Sciatic nerve (tissue), 2 donors: ENCODE data around the gene FTCD. TPM values are rescaled to one million over a fixed set of nuclear protein-coding genes. Genes with fewer than 3 reads are reported as not detected.
"Not testable (repeated sequence)": the region's sequence is repeated elsewhere in the genome, so short reads cannot be mapped to it uniquely, and the experiment has no call there.

Source experiments
- ATAC-seq: fragments of 200-7000 bp; cut with Tn5 transposase; one replicate; pipeline ENCODE4 v1.9.1; 2020; ENCODE audit warnings: mild to moderate bottlenecking, moderate library complexity
- DNase-seq: peaks from one replicate; pipeline ENCODE4 v3.0.0-alpha.2; 2020; ENCODE audit warnings: low spot score
- intact Hi-C: fragments of 100-400 bp; cut with DNase I; formaldehyde crosslinking; loops from one replicate; pipeline ENCODE4 v1.14.2; 2022
- total RNA-seq: library from RNA; stranded (reverse); fragmentation: NEBNext Ultra II Directional; extraction: Animal tissue kit (Norgen Biotek cat#: 25700); gene quantifications from one replicate; pipeline ENCODE4 v1.2.1, GENCODE V29; 2021
- donor health status: DM: no; HTN: no; CAD: no.
- donor health status: DM: no; HTN: no; CAD: no.

The FTCD gene
- total RNA-seq, 1 donor from 2014 or later: 2.9 TPM

- DNase-seq (peak; percentile 50), ATAC-seq (no peak)
- intact Hi-C loops: no loop called here
Measured at GRCh38 chr21:46157987-46158451, 2.6 kb upstream of the FTCD start.

GRCh38 chr21:46157396-46157986 is 2.1 kb upstream of the FTCD start:
- ATAC-seq (no peak), DNase-seq (no peak)
- intact Hi-C loops: no loop called here

GRCh38 chr21:46156678-46157077 is 1.3 kb upstream of the FTCD start:
- DNase-seq: no peak
- ATAC-seq: no peak
- intact Hi-C loops: no loop called here

GRCh38 chr21:46156378-46156645 is 933 bp upstream of the FTCD start:
- intact Hi-C loops: no loop called here
- ATAC-seq: no peak
- no peak for DNase-seq

- DNase-seq (peak; percentile 56), ATAC-seq (no peak)
- intact Hi-C loops: no loop called here
Measured at GRCh38 chr21:46154955-46155513, 345 bp downstream of the FTCD start.

DNA sequence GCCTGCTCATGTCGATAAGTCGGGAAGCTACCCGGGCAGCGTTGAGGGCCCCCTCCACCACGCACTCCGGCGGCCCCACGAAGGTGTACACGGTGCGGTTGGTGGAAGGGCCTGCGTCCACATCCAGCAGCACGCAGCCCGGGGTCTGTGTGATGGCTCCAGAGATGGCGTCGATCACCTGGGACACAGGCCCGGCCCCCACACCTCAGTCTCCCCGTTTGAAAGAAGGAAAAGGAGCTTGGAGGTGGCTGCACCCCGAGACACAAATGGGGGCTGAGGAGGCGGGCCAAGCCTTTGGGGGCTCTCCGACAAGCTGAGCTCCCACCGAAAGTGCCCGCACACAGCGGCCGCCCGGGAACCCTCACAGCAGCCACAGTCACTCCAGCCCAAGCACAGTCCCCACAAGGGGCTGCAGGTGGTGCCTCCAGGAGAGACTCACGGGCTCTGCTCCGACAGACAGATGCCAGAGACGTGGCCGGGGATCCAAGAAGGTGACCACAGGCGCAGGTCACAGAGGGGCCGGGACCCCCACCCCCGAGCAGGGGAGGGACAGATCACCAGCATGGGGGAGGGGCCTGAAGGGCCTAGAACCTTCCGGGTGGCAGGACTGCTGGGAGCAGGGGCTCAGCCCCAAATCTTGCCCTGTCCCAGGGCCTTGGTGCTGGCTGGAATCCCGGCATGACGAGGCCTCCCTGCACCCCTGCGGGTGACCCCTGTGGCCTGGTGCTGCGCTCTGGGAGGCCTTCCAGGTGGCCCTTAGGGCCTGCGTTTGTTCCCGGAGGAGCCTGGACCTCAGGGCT is 1.0 kb downstream of the FTCD start:
- ATAC-seq (no peak), DNase-seq (peak; percentile 53)
- intact Hi-C loops: no loop called here

DNA sequence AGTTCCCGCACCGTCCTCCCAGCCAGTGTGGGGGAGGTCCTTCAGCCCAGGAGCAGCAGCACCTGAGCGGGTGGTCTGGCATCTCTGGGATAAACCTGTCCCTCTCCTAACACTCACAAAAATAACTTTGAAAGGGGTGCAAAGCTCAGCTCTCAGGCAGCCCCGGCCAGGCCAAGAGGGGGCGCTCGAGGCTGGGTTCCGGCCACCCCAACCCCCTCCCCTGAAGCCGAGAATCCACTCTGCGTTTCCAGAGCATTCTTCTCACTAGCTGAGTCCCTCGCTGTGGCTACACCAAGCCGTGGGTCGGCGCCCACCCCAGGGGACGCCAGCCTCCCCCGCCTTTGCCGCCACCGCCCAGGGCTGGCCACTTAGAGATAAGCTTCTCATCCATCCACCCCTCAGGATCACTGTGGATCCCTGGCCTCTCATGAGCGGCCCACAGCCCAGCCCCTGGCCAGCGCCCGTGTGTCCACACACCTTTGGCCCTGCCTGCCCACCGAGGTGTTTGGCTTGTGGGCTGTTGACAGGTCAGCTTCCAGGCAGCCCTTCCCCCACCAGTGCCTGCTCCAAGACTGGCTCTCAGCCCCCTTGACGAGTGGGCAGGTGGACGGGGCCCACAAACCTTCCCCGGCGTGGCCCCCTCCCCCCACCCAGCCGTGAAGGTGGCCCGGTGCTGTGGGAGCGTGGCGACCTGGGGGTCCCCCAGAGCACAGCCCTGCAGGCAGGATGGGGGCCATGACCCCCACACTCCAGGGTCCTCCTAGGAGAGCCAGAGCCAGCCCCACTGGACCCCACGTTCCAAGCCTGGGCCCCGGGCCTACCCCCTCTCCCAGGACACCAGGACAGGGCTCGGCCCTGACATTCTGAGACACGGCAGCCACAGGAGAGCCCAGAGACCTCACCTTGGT is 1.9 kb downstream of the FTCD start:
- intact Hi-C loops: no loop called here
- peak; percentile 49 for ATAC-seq

GRCh38 chr21:46152927-46153246 is 2.5 kb downstream of the FTCD start:
- peak; percentile 3 for ATAC-seq
- intact Hi-C loops: no loop called here

More for the DNA sequence above, 1.9 kb downstream of the FTCD start:
- DNase-seq: peak; percentile 78

DNA sequence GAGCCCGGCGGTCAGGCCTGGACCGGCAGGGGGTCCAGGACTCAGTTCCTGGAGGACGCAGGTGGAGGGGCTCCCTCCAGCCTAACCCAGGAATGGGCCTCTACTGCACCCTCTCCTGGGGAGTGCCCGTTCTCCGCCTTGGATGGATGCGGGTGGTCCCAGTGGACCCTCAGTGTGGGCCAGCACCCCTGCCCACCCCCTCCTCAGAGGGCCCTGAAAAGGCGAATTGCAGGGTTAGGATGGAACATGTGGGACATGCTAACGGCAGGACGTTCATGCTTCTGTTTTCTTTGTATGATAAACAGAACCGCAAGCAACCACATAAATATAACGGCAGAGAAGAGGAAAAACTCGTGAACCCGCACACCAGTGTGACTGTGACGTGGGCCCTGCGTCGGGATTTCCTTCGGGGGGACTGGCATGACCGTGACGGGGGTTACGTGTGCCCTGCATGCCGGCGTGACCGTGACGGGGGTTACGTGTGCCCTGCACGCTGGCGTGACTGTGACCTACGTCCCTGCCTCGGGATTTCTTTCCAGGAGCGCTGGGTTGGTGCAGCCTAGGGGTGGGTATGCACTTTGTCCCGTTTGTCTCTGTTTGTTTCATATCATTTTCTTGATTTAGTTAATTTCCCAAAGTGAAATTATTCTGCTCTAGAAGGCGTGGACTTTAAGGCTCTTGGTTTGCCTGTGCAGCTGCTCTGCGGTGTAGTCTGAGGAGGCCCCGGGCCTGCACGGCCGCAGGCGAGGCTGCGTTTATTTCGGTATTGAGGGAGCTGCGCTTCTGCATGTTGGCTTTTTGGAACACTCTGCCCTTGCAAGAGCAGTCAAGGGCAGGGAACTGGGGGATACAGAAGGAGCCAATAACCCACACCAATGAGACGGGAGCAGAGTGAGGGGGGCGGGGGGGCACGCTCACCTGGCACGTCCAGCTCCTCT is 3.1 kb downstream of the FTCD start:
- ATAC-seq: no peak
- intact Hi-C loops: no loop called here
- peak; percentile 57 for DNase-seq

More at GRCh38 chr21:46152927-46153246, 2.5 kb downstream of the FTCD start:
- DNase-seq: peak; percentile 64

- no peak for ATAC-seq
- peak; percentile 57 for DNase-seq
- intact Hi-C loops: no loop called here
Measured at GRCh38 chr21:46151261-46151988, 4.0 kb downstream of the FTCD start.

DNA sequence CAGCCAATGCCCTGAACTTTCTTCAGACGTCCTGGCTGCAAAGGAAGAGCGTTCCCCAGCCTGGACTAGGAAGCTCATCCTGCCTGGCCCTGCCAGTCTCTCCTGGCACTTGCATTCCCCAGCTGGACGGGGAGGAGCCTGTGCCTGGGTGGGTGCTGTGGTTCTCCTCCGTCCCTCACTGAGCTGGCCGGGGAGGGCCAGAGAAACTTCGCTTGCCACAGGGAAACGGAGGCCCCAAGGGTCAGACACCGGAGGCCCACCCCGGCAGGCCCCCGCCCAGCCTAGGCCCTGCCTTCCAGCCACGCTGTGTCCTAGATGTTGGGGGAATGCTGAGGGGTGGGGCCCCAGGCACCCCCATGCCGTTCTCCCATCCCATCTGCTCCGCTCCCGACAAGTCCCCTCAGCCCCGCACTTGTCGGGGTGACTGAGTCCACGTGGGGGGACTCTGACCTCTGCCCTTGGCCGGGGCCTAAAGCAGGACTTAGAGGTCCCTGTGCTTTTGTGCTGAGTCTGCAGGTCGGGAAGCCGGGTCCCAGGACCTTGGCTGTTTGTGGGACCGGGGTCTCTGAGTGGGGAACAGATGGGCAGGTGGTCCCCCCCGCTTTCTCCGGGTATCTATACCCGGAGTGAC is 4.8 kb downstream of the FTCD start:
- intact Hi-C loops: no loop called here
- ATAC-seq: no peak
- DNase-seq: peak; percentile 48

GRCh38 chr21:46150073-46150472 is 5.3 kb downstream of the FTCD start:
- DNase-seq (peak; percentile 57), ATAC-seq (no peak)
- intact Hi-C loops: no loop called here

- DNase-seq (peak; percentile 53), ATAC-seq (no peak)
Measured at GRCh38 chr21:46149205-46149901, 6.0 kb downstream of the FTCD start.

GRCh38 chr21:46148106-46148505 is 7.3 kb downstream of the FTCD start:
- DNase-seq: peak; percentile 36
- intact Hi-C loops: no loop called here
- no peak for ATAC-seq

More at GRCh38 chr21:46149205-46149901, 6.0 kb downstream of the FTCD start:
- intact Hi-C loops: no loop called here

DNA sequence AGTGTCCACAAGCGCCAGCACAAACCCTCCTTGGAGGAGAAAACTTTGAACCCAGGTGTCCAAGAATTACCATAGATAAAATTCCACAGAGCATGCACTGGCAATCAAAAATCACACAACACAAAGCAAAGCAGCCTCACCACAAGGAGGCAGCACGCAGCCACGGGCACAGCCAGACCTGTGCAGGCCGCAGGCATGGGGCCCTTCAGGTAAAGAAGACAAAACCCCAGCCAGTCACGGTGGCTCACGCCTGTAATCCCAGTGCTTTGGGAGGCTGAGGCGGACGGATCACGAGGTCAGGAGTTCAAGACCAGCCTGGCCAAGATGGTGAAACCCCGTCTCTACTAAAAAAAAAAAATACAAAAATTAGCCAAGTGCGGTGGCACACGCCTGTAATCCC is 8.0 kb downstream of the FTCD start:
- peak; percentile 53 for DNase-seq
- intact Hi-C loops, ATAC-seq: not testable (repeated sequence)

DNA sequence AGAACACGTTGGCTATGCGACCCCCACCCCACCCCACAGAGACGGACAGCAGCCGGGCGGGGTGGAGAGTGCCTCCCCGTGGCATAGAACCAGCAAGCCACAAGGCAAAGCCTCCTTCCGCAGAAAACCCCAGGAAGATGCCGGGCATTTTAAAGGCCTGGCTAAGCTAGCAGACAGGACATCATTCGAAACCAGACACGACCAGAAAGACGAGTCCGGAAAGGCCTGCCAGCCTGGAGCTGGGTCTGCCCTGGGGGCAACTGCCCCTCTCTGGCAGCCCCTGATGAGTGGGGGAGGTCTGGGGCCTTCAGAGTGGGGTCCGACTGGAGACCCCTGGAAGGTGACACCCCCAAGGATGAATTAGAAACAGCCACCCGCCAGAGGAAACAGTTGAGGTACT is 8.5 kb downstream of the FTCD start:
- DNase-seq (peak; percentile 40), ATAC-seq (no peak)
- intact Hi-C loops: no loop called here
